Fibroblast of mammary gland (primary cell): ENCODE measurements around the gene CCR6.

Experiments used
- DNase-seq: peaks from one replicate; pipeline ENCODE4 v3.0.0-alpha.2; 2010; ENCODE audit warnings: low read depth
- H3K4me3 ChIP-seq: 2 replicates; pipeline ENCODE4 v1.5.1; 2011; ENCODE audit warnings: low read depth, mild to moderate bottlenecking, low read length, moderate library complexity; ENCODE audit not compliant: control insufficient read depth
- CTCF ChIP-seq: conservative IDR thresholded peaks from 2 replicates; pipeline ENCODE4 v1.5.1; 2011; ENCODE audit warnings: low read depth, low read length, inconsistent platforms; ENCODE audit not compliant: control insufficient read depth, insufficient read depth

The CCR6 gene

GRCh38 chr6:167089243-167090142, 33.4 kb upstream of the CCR6 start:
- no peak overlapping the region for H3K4me3 ChIP-seq
- no peak for DNase-seq
- TF ChIP-seq CTCF, result no peak

- no peak overlapping the region for H3K4me3 ChIP-seq
- no peak for TF ChIP-seq CTCF
- no peak for DNase-seq
Measured at GRCh38 chr6:167090171-167090570, 32.7 kb upstream of the CCR6 start.

- no peak for DNase-seq
- no peak overlapping the region for H3K4me3 ChIP-seq
- no peak for TF ChIP-seq CTCF
Measured at GRCh38 chr6:167091026-167091804, 31.7 kb upstream of the CCR6 start.

GRCh38 chr6:167091805-167092107, 31.1 kb upstream of the CCR6 start:
- TF ChIP-seq CTCF, result no peak
- no peak for DNase-seq
- no peak overlapping the region for H3K4me3 ChIP-seq

- no peak overlapping the region for H3K4me3 ChIP-seq
- no peak for TF ChIP-seq CTCF
- DNase-seq, result no peak
Measured at GRCh38 chr6:167092672-167093339, 30.1 kb upstream of the CCR6 start.

- no peak for DNase-seq
- H3K4me3 ChIP-seq, result no peak overlapping the region
- no peak for TF ChIP-seq CTCF
Measured at GRCh38 chr6:167093406-167093921, 29.4 kb upstream of the CCR6 start.
